Liver (tissue), 9 donors: Measurements from ENCODE around the gene ZMYM2. TPM values are rescaled to one million over a fixed set of nuclear protein-coding genes. Genes with fewer than 3 reads are reported as not detected.

Experiments used
- DNase-seq: peaks from one replicate; pipeline ENCODE4 v3.0.0-alpha.2; 2017; ENCODE audit warnings: low spot score
- H3K27ac ChIP-seq, 2 donors: one replicate each; pipeline ENCODE4 v1.7.0; 2013; ENCODE audit warnings: inconsistent platforms in 2 of 2, low read length in 2 of 2, control low read depth in 1 of 2, low read depth in 1 of 2, mild to moderate bottlenecking in 1 of 2
- H3K27me3 ChIP-seq, 4 donors: one replicate each; pipeline versions ENCODE4 v1.6.1 to v1.7.0; 2013; ENCODE audit warnings: low read length in 3 of 4, inconsistent platforms in 1 of 4, mild to moderate bottlenecking in 1 of 4, moderate library complexity in 1 of 4; ENCODE audit not compliant: control insufficient read depth in 4 of 4, insufficient read depth in 4 of 4
- H3K36me3 ChIP-seq, 4 donors: one replicate each; pipeline versions ENCODE4 v1.6.1 to v1.7.0; 2013; ENCODE audit warnings: low read length in 3 of 4, mild to moderate bottlenecking in 3 of 4, low read depth in 1 of 4, moderate library complexity in 1 of 4; ENCODE audit not compliant: control insufficient read depth in 4 of 4, insufficient read depth in 3 of 4
- H3K4me1 ChIP-seq, 4 donors: one replicate each; pipeline versions ENCODE4 v1.6.1 to v1.7.0; 2013; ENCODE audit warnings: low read length in 3 of 4, mild to moderate bottlenecking in 3 of 4, moderate library complexity in 1 of 4; ENCODE audit not compliant: control insufficient read depth in 4 of 4, insufficient read depth in 4 of 4
- H3K4me3 ChIP-seq, 3 donors: one replicate each; pipeline versions ENCODE4 v1.6.1 to v1.7.0; 2013; ENCODE audit warnings: low read length in 3 of 3, control low read depth in 1 of 3, low read depth in 1 of 3, mild to moderate bottlenecking in 1 of 3
- H3K9ac ChIP-seq, 2 donors: one replicate each; pipeline ENCODE4 v1.7.0; 2013; ENCODE audit warnings: low read length in 2 of 2, mild to moderate bottlenecking in 2 of 2, moderate library complexity in 2 of 2, control low read depth in 1 of 2, low read depth in 1 of 2
- H3K9me3 ChIP-seq, 4 donors: one replicate each; pipeline versions ENCODE4 v1.6.1 to v1.7.0; 2013; ENCODE audit warnings: low read length in 3 of 4; ENCODE audit not compliant: control insufficient read depth in 4 of 4
- FOXA1 ChIP-seq: IDR thresholded peaks from 2 replicates; pipeline ENCODE4 v1.6.1; 2016; ENCODE audit warnings: antibody characterized with exemption
- FOXA2 ChIP-seq: IDR thresholded peaks from 2 replicates; pipeline ENCODE4 v1.6.1; 2016; ENCODE audit warnings: antibody characterized with exemption
- GABPA ChIP-seq, 2 donors: IDR thresholded peaks in 1 of 2; conservative IDR thresholded peaks in 1 of 2; 2 replicates each; pipeline ENCODE4 v1.6.1; 2016; ENCODE audit warnings: antibody characterized with exemption in 2 of 2, mild to moderate bottlenecking in 1 of 2, moderate library complexity in 1 of 2
- HNF4A ChIP-seq, 2 donors: conservative IDR thresholded peaks; 2 replicates each; pipeline ENCODE4 v1.6.1; 2016; ENCODE audit warnings: antibody characterized with exemption in 2 of 2, mild to moderate bottlenecking in 2 of 2
- HNF4G ChIP-seq: IDR thresholded peaks from 2 replicates; pipeline ENCODE4 v1.6.1; 2016; ENCODE audit warnings: antibody characterized with exemption
- JUND ChIP-seq, 2 donors: IDR thresholded peaks; 2 replicates each; pipeline ENCODE4 v1.6.1; 2016; ENCODE audit warnings: antibody characterized with exemption in 2 of 2
- NR2F2 ChIP-seq: IDR thresholded peaks from 2 replicates; pipeline ENCODE4 v1.6.1; 2016; ENCODE audit warnings: antibody characterized with exemption
- REST ChIP-seq: IDR thresholded peaks from 2 replicates; pipeline ENCODE4 v1.6.1; 2016; ENCODE audit warnings: antibody characterized with exemption, mild to moderate bottlenecking
- RXRA ChIP-seq, 2 donors: IDR thresholded peaks; 2 replicates each; pipeline ENCODE4 v1.6.1; 2017 to 2018; ENCODE audit warnings: antibody characterized with exemption in 2 of 2, mild to moderate bottlenecking in 1 of 2
- TAF1 ChIP-seq: conservative IDR thresholded peaks from 2 replicates; pipeline ENCODE4 v1.6.1; 2016; ENCODE audit warnings: antibody characterized with exemption, mild to moderate bottlenecking
- YY1 ChIP-seq: IDR thresholded peaks from 2 replicates; pipeline ENCODE4 v1.6.1; 2016; ENCODE audit warnings: antibody characterized with exemption, mild to moderate bottlenecking
- ZBTB33 ChIP-seq: IDR thresholded peaks from 2 replicates; pipeline ENCODE4 v1.6.1; 2016; ENCODE audit warnings: antibody characterized with exemption
- WGBS: extraction: QIAGEN DNeasy Blood & Tissue Kit; methylation state at CpG from one replicate; pipeline ENCODE4 v1.1.7; 2013; 5-methylcytosine and 5-hydroxymethylcytosine counted together
- polyA plus RNA-seq, 2 donors: library from polyadenylated mRNA; stranded (reverse) in 1 of 2; unstranded in 1 of 2; fragments of 200-250 nt in 1 of 2; fragments of >200 nt in 1 of 2; fragmentation: Nextera tagmentation in 1 of 2; extraction: Ambion mirVana in 1 of 2; gene quantifications; one replicate each; pipeline versions ENCODE4 v1.2.1 to v1.2.3, GENCODE V29; 2013 to 2015
- total RNA-seq, 2 donors: library from RNA; depleted of rRNA; stranded (reverse); fragments of >200 nt; gene quantifications; one replicate each; pipeline ENCODE4 v1.2.3, GENCODE V29; 2014
- donor health status: healthy.
- donor health status: healthy.
- donor health status: healthy.
- donor health status: healthy.
- donor health status: healthy.

The ZMYM2 gene
- total and polyA plus RNA-seq, 4 donors = 8.7 to 40.8 (median 18.5) TPM

GRCh38 chr13:20006206-20006605, 47.7 kb downstream of the ZMYM2 start:
- Histone ChIP-seq H3K9me3 (no peaks in the 10 kb centered on the region), H3K4me3 (no peak overlapping the region), H3K4me1 (peaks cover 0 to 3% (median 0%) of the 10 kb centered on the region in 4 donors), H3K9ac (no peak overlapping the region), H3K36me3 (peaks cover 9 to 47% (median 30%) of the 10 kb centered on the region in 4 donors), H3K27ac (no peak overlapping the region), H3K27me3 (no peaks in the 10 kb centered on the region)
- WGBS = 94% methylated on average over 1 of the region's 1 CpG
- DNase-seq = no peak
- TF ChIP-seq FOXA1 (no peak), FOXA2 (no peak), NR2F2 (no peak), TAF1 (no peak), YY1 (no peak), HNF4G (no peak), HNF4A (conservative IDR thresholded peaks at IDR 0.05) (no peak), ZBTB33 (no peak), JUND (IDR thresholded peaks at IDR 0.05) (no peak), RXRA (IDR thresholded peaks at IDR 0.05) (no peak), REST (no peak)

GRCh38 chr13:20015763-20016162, 57.2 kb downstream of the ZMYM2 start:
- no peak for DNase-seq
- Histone ChIP-seq H3K27me3 (no peaks in the 10 kb centered on the region), H3K4me3 (no peak overlapping the region), H3K4me1 (no peaks in the 10 kb centered on the region), H3K9me3 (peaks cover 0 to 3% (median 0%) of the 10 kb centered on the region in 4 donors), H3K27ac (no peak overlapping the region), H3K9ac (no peak overlapping the region), H3K36me3 (peaks cover 0 to 11% (median 6%) of the 10 kb centered on the region in 4 donors)
- TF ChIP-seq FOXA2 (no peak), FOXA1 (no peak), NR2F2 (no peak), ZBTB33 (no peak), HNF4A (conservative IDR thresholded peaks at IDR 0.05) (no peak), GABPA (IDR thresholded peaks at IDR 0.05 in 1 of 2, conservative IDR thresholded peaks at IDR 0.05 in 1 of 2) (no peak), REST (no peak)
- 99% methylated on average over 2 of the region's 2 CpGs for WGBS
